ENCODE results near the gene POLG. TPM values are rescaled to one million over a fixed set of nuclear protein-coding genes. Genes with fewer than 3 reads are reported as not detected.

POLG gene
- polyA plus RNA-seq, 1 experiment, result 17.6 TPM

GRCh38 chr15:89349206-89349558 lies 14.6 kb upstream of the POLG start:
- no peaks in the 10 kb centered on the region for H3K36me3 ChIP-seq (ENCODE audit: control insufficient read depth, insufficient read depth, low read length)
- peaks cover 35% of the 10 kb centered on the region for H3K27me3 ChIP-seq (ENCODE audit: control insufficient read depth, insufficient read depth, low read length)
- TF ChIP-seq CTCF (IDR thresholded peaks at IDR 0.05; ENCODE audit: insufficient read depth, low read depth, low read length), result no peak
- ChIA-PET POLR2A (no interaction called here), CTCF (interaction anchor here (1.2 to 10.1 kb wide), 4 partner anchors 9 to 123 kb away, joined by 3 to 94 read pairs (median 4); no protein-coding TSS in a partner anchor)
- DNase-seq (ENCODE audit: low read depth), result no peak
- no peak overlapping the region for H3K4me3 ChIP-seq (ENCODE audit: low read depth, low read length)

DNA sequence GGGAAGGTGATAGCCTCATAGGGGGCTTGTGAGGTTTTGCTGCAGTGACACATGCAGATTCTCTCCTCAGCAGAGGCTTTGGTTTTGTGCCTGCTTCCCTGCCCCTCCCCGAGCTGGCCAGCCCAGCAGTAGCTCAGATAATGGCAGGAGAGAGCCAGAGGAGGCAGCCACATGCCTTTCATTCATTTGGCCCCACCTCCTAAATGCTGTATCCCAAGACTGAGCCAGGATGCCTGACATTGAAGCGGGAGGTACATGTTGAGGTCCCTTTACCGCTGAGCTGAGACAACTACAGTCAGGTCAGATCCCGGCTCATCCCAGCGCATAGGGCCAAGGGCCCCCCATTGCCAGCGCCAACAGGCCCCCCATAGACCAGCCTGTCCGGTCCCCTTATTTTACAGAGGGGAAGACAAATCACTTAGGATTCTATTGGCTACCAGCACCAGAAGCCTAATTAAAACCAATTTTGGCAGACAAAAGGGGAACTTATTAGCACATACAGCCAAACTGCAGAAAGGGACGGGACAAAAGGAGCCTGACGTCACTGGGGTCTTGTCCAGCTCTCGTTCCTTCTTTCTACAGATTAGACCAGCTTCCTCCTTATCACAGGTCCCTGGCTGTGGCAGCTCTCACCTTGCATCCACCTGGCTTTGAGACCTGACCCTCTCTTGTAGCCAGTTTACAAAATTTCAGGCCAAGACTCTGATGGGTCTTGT lies 12.1 kb upstream of the POLG start:
- DNase-seq (ENCODE audit: low read depth), result no peak
- peaks cover 31% of the 10 kb centered on the region for H3K27me3 ChIP-seq (ENCODE audit: control insufficient read depth, insufficient read depth, low read length)
- no peaks in the 10 kb centered on the region for H3K36me3 ChIP-seq (ENCODE audit: control insufficient read depth, insufficient read depth, low read length)
- POLR2A ChIA-PET, result no interaction called here
- CTCF ChIA-PET, result interaction anchor here (10.1 kb wide), 1 partner anchor 11 kb away, joined by 94 read pairs; no protein-coding TSS in a partner anchor
- TF ChIP-seq CTCF (IDR thresholded peaks at IDR 0.05; ENCODE audit: insufficient read depth, low read depth, low read length), result no peak
- H3K4me3 ChIP-seq (ENCODE audit: low read depth, low read length), result no peak overlapping the region

DNA sequence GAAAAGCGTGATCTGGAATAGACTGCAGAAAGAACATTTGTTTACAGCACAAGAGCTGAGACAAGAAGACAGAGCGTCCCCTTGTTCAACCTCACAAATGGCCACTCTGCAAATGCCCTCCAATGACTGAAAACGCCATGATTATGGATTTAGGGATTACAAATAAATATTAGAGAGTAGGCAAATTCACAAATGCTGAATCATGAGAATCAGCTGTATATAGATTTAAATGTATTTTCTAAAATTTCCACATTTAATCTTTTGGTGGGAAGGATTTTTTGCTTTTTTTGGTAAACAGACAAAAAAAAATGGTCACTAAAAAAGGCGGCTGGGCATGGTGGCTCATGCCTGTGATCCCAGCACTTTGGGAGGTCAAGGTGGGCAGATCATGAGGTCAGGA lies 10.6 kb upstream of the POLG start:
- CTCF ChIA-PET, result interaction anchor here (1.0 to 10.1 kb wide), 3 partner anchors 12 to 138 kb away, joined by 3 to 94 read pairs (median 3); no protein-coding TSS in a partner anchor
- DNase-seq (ENCODE audit: low read depth), result no peak
- no peaks in the 10 kb centered on the region for H3K36me3 ChIP-seq (ENCODE audit: control insufficient read depth, insufficient read depth, low read length)
- peaks cover 34% of the 10 kb centered on the region for H3K27me3 ChIP-seq (ENCODE audit: control insufficient read depth, insufficient read depth, low read length)
- no peak overlapping the region for H3K4me3 ChIP-seq (ENCODE audit: low read depth, low read length)
- TF ChIP-seq CTCF (IDR thresholded peaks at IDR 0.05; ENCODE audit: insufficient read depth, low read depth, low read length), result no peak
- POLR2A ChIA-PET, result no interaction called here

- CTCF ChIA-PET, result interaction anchor here (10.1 kb wide), 1 partner anchor 15 kb away, joined by 94 read pairs; no protein-coding TSS in a partner anchor
- DNase-seq (ENCODE audit: low read depth), result no peak
- Histone ChIP-seq H3K4me3 (ENCODE audit: low read depth, low read length) (no peak overlapping the region), H3K27me3 (ENCODE audit: control insufficient read depth, insufficient read depth, low read length) (peaks cover 34% of the 10 kb centered on the region), H3K36me3 (ENCODE audit: control insufficient read depth, insufficient read depth, low read length) (no peaks in the 10 kb centered on the region)
- no peak for TF ChIP-seq CTCF (IDR thresholded peaks at IDR 0.05; ENCODE audit: insufficient read depth, low read depth, low read length)
- POLR2A ChIA-PET, result no interaction called here
Measured at GRCh38 chr15:89342840-89343239, 8.2 kb upstream of the POLG start.

DNA sequence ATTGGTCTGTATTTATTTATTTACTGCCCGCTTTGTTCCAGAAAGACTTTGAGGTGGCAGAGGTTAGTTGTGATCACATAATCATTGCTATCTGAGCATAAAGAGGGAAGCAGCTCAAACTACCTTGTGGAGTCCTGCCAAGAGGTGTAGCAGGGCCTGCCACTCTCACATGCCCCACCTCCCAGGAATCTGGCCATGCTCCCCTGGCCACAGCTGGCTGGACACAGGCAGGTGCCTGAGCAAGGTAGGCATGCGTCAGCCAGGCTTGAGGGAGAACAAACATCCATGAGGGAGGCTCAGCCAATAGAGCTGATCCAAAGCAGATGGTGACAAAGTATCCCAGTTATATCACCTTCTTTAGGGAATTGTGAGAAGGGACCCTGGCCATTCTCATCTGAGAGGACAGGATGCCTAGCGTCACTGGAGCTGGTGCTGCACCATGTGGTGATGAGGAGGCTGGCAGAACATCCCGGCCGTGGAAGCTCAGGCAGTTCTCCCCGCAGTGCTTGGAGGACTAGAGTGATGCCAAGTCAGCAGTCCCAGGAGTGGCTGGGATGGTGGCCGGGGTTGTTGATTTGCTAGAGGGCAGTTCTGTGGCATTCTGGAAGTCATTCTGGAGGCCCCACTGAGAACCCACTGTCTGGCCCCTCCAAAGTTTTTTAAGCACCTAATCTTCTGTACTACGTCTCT lies 6.8 kb upstream of the POLG start:
- POLR2A ChIA-PET, result no interaction called here
- H3K27me3 ChIP-seq (ENCODE audit: control insufficient read depth, insufficient read depth, low read length), result peaks cover 30% of the 10 kb centered on the region
- TF ChIP-seq CTCF (IDR thresholded peaks at IDR 0.05; ENCODE audit: insufficient read depth, low read depth, low read length), result no peak
- H3K36me3 ChIP-seq (ENCODE audit: control insufficient read depth, insufficient read depth, low read length), result no peaks in the 10 kb centered on the region
- CTCF ChIA-PET, result interaction anchor here (10.1 kb wide), 1 partner anchor 17 kb away, joined by 94 read pairs; no protein-coding TSS in a partner anchor
- H3K4me3 ChIP-seq (ENCODE audit: low read depth, low read length), result no peak overlapping the region
- no peak for DNase-seq (ENCODE audit: low read depth)
